K562 (cell line): ENCODE results near the gene RPL28. TPM values are rescaled to one million over a fixed set of nuclear protein-coding genes. Genes with fewer than 3 reads are reported as not detected.

ENCODE experiments used
- ADNP ChIP-seq: fragments of 200-800 bp; sonication (Bioruptor generic); IDR thresholded peaks from 2 replicates; pipeline ENCODE4 v1.6.1; 2016; ENCODE audit warnings: missing genetic modification characterization, missing compliant biosample characterization
- ARHGAP35 ChIP-seq: fragments of 450-650 bp; IDR thresholded peaks from 2 replicates; pipeline ENCODE4 v1.6.1; 2018; ENCODE audit not compliant: partially characterized antibody
- CREM ChIP-seq: IDR thresholded peaks from 2 replicates; pipeline ENCODE4 v1.6.1; 2014; ENCODE audit warnings: antibody characterized with exemption, low read depth
- DACH1 ChIP-seq: fragments of 450-650 bp; IDR thresholded peaks from 2 replicates; pipeline ENCODE4 v1.6.1; 2018; ENCODE audit not compliant: partially characterized antibody
- E2F4 ChIP-seq: sonication (generic); formaldehyde crosslinking; IDR thresholded peaks from 2 replicates; pipeline ENCODE4 v1.8.0; 2022; ENCODE audit warnings: mild to moderate bottlenecking, low read depth, missing genetic modification reagents
- FOXA1 ChIP-seq: fragments of 450-650 bp; IDR thresholded peaks from 2 replicates; pipeline ENCODE4 v1.6.1; 2016; ENCODE audit warnings: mild to moderate bottlenecking, borderline replicate concordance
- HDAC6 ChIP-seq: IDR thresholded peaks from 2 replicates; pipeline ENCODE4 v1.6.1; 2012; ENCODE audit warnings: low read depth, mild to moderate bottlenecking, control low read depth, inconsistent platforms, low read length, moderate library complexity
- HMG20B ChIP-seq: fragments of 250-450 bp; sonication (Bioruptor Pico); IDR thresholded peaks from 2 replicates; pipeline ENCODE4 v1.5.0; 2021; ENCODE audit warnings: mild to moderate bottlenecking
- ILK ChIP-seq: fragments of 450-650 bp; IDR thresholded peaks from 2 replicates; pipeline ENCODE4 v1.6.1; 2016; ENCODE audit warnings: missing genetic modification characterization, low read depth, mild to moderate bottlenecking, missing compliant biosample characterization, moderate library complexity, borderline replicate concordance
- KDM1A ChIP-seq, 2 experiments: fragments of 450-650 bp; IDR thresholded peaks; 2 replicates each; pipeline ENCODE4 v1.6.1; 2016; ENCODE audit warnings: mild to moderate bottlenecking in 2 of 2
- KDM4B ChIP-seq, 2 experiments: fragments of 450-650 bp in 1 of 2; sonication (generic) in 1 of 2; IDR thresholded peaks; 2 replicates each; pipeline ENCODE4 v1.6.1; 2016 to 2017; ENCODE audit warnings: borderline replicate concordance in 2 of 2, antibody characterized with exemption in 1 of 2, low read depth in 1 of 2, mild to moderate bottlenecking in 1 of 2
- MTA1 ChIP-seq: fragments of 450-650 bp; IDR thresholded peaks from 2 replicates; pipeline ENCODE4 v1.6.1; 2017; ENCODE audit warnings: borderline replicate concordance
- MTA2 ChIP-seq: fragments of 450-650 bp; IDR thresholded peaks from 2 replicates; pipeline ENCODE4 v1.6.1; 2016; ENCODE audit warnings: low read depth
- NFIX ChIP-seq: fragments of 250-450 bp; sonication (Bioruptor Pico); IDR thresholded peaks from 2 replicates; pipeline ENCODE4 v1.4.0; 2020; ENCODE audit warnings: low read depth, mild to moderate bottlenecking, moderate library complexity
- PRPF4 ChIP-seq: fragments of 200-400 bp; formaldehyde crosslinking; IDR thresholded peaks from one replicate; pipeline ENCODE4 v1.6.1; 2017; ENCODE audit warnings: low read length, low read depth, mild to moderate bottlenecking; ENCODE audit not compliant: insufficient read depth, poor library complexity, severe bottlenecking
- SAP30 ChIP-seq: fragments of 200-600 bp; sonication (generic); IDR thresholded peaks from 2 replicates; pipeline ENCODE4 v1.6.1; 2012; ENCODE audit warnings: borderline replicate concordance, low read depth, mild to moderate bottlenecking, moderate library complexity, low read length, control low read depth, inconsistent platforms; ENCODE audit not compliant: insufficient read depth, poor library complexity, severe bottlenecking
- SLC30A9 ChIP-seq: fragments of 250-450 bp; sonication (Bioruptor Pico); IDR thresholded peaks from 2 replicates; pipeline ENCODE4 v1.8.0; 2022; ENCODE audit warnings: mild to moderate bottlenecking, moderate library complexity
- SMAD3 ChIP-seq: fragments of 450-650 bp; formaldehyde crosslinking; conservative IDR thresholded peaks from 2 replicates; pipeline ENCODE4 v1.4.0; 2020; ENCODE audit warnings: mild to moderate bottlenecking
- SMC3 ChIP-seq: conservative IDR thresholded peaks from 2 replicates; pipeline ENCODE4 v1.6.1; 2011; ENCODE audit warnings: low read depth, low read length, improper control_type of control experiment; ENCODE audit not compliant: insufficient read depth
- SNRNP70 ChIP-seq: fragments of 200-400 bp; formaldehyde crosslinking; optimal IDR thresholded peaks from 2 replicates; pipeline ENCODE3; 2017; ENCODE audit warnings: low read depth, low read length
- SRSF9 ChIP-seq: fragments of 200-400 bp; formaldehyde crosslinking; IDR thresholded peaks from 2 replicates; pipeline ENCODE4 v1.6.1; 2017; ENCODE audit warnings: low read depth, low read length, borderline replicate concordance
- TBL1XR1 ChIP-seq, 2 experiments: IDR thresholded peaks; 2 replicates each; pipeline ENCODE4 v1.6.1; 2012; ENCODE audit warnings: improper control_type of control experiment in 2 of 2, low read length in 2 of 2, mild to moderate bottlenecking in 1 of 2
- THAP7 ChIP-seq: fragments of 250-450 bp; sonication (Bioruptor Pico); IDR thresholded peaks from 2 replicates; pipeline ENCODE4 v1.5.0; 2021
- ZKSCAN1 ChIP-seq: fragments of 150-350 bp; IDR thresholded peaks from 2 replicates; pipeline ENCODE4 v1.6.1; 2016; ENCODE audit warnings: low read depth, low read length
- ZNF124 ChIP-seq: sonication (generic); formaldehyde crosslinking; IDR thresholded peaks from 2 replicates; pipeline ENCODE4 v1.8.1; 2022; ENCODE audit warnings: missing genetic modification reagents
- ZNF408 ChIP-seq: fragments of 250-450 bp; sonication (Bioruptor Pico); IDR thresholded peaks from 2 replicates; pipeline ENCODE4 v1.4.0; 2020; ENCODE audit warnings: low read depth, mild to moderate bottlenecking, moderate library complexity
- ZNF444 ChIP-seq: fragments of 250-450 bp; sonication (Bioruptor Pico); IDR thresholded peaks from 2 replicates; pipeline ENCODE4 v1.4.0; 2020; ENCODE audit warnings: mild to moderate bottlenecking, moderate library complexity
- ZNF766 ChIP-seq: fragments of 200-800 bp; sonication (Bioruptor generic); conservative IDR thresholded peaks from 2 replicates; pipeline ENCODE4 v1.6.1; 2016; ENCODE audit warnings: missing genetic modification characterization, missing compliant biosample characterization
- ZNF79 ChIP-seq: fragments of 250-450 bp; sonication (Bioruptor Pico); IDR thresholded peaks from 2 replicates; pipeline ENCODE4 v1.4.0; 2020; ENCODE audit warnings: low read depth, mild to moderate bottlenecking, moderate library complexity
- ZNF830 ChIP-seq: fragments of 250-450 bp; sonication (Bioruptor Pico); IDR thresholded peaks from 2 replicates; pipeline ENCODE4 v1.5.0; 2021; ENCODE audit warnings: mild to moderate bottlenecking
- polyA plus RNA-seq, 8 experiments: library from polyadenylated mRNA; depleted of rRNA in 4 of 8; stranded (reverse) in 5 of 8; unstranded in 3 of 8; fragments of >200 nt; fragmentation: Nextera tagmentation in 2 of 8; fragmentation: Illumina TruSeq in 1 of 8; extraction: Ambion mirVana in 2 of 8; extraction: Trizol in 1 of 8; gene quantifications; 2 replicates each; pipeline versions ENCODE4 v1.2.1 to v1.2.3, GENCODE V29; 2011 to 2014; ENCODE audit warnings: inconsistent platforms in 1 of 8, missing spikeins in 1 of 8
- total RNA-seq, 7 experiments: library from RNA; depleted of rRNA in 6 of 7; stranded (reverse); fragments of >200 nt in 6 of 7; fragmentation: Illumina TruSeq in 2 of 7; extraction: Trizol in 2 of 7; gene quantifications; 2 replicates each; pipeline versions ENCODE4 v1.2.1 to v1.2.3, GENCODE V29; 2011 to 2021; ENCODE audit warnings: low replicate concordance in 1 of 7

Gene RPL28
- total and polyA plus RNA-seq, 9 of the 15 experiments (the other 6 are each of a cell fraction or from before 2014, with no cell fraction given) = 124 to 3,106 (median 622) TPM

- TF ChIP-seq SRSF9 (no peak), MTA2 (no peak), HMG20B (CRISPR knock-in tag) (no peak), ZNF124 (CRISPR knock-in tag) (no peak), SMAD3 (CRISPR knock-in tag) (no peak), SLC30A9 (CRISPR knock-in tag) (no peak), DACH1 (no peak), ZNF444 (CRISPR knock-in tag) (no peak), SMC3 (peak; percentile 39; the same call in 1 of the 2 replicates), ILK (tag) (no peak), ZNF766 (CRISPR knock-in tag) (no peak), PRPF4 (no peak), MTA1 (peak; percentile 94), ZNF830 (CRISPR knock-in tag) (no peak), ZKSCAN1 (peak; percentile 87), CREM (peak; percentile 97), NFIX (CRISPR knock-in tag) (no peak), HDAC6 (no peak), ARHGAP35 (no peak), E2F4 (CRISPR knock-in tag) (peak; percentile 52; the same call in 1 of the 2 replicates), ZNF408 (CRISPR knock-in tag) (no peak), ADNP (no peak), THAP7 (CRISPR knock-in tag) (no peak), ZNF79 (CRISPR knock-in tag) (no peak), SNRNP70 (no peak), FOXA1 (no peak), KDM4B (IDR thresholded peaks at IDR 0.05; ENCODE audit: borderline replicate concordance in 2 of 2, low read depth in 1 of 2) (0 out of 4 replicates have a peak, but pooled peaks of 1 of the 2 experiments have one; percentile 27), TBL1XR1 (IDR thresholded peaks at IDR 0.05; ENCODE audit: low read length in 2 of 2) (peak in 1 of 2 experiments; percentile 48; a peak in 2 of 4 replicates), SAP30 (no peak), KDM1A (IDR thresholded peaks at IDR 0.05) (no peak)
These were observed 46.4 kb upstream of the RPL28 start, which contains the start of gene KMT5C (continued) for GRCh38 chr19:55339105-55339888.
